Liver (tissue), 3 donors: ENCODE data around the gene LGALS14.
"Not testable (repeated sequence)": the region's sequence is repeated elsewhere in the genome, so short reads cannot be mapped to it uniquely, and the experiment has no call there.

Source experiments
- ATF3 ChIP-seq: IDR thresholded peaks from 2 replicates; pipeline ENCODE4 v1.6.1; 2016; ENCODE audit warnings: antibody characterized with exemption
- CTCF ChIP-seq: fragments of 150-350 bp; IDR thresholded peaks from 2 replicates; pipeline ENCODE4 v1.5.1; 2017; ENCODE audit warnings: improper control_type of control experiment, low read depth, low read length; ENCODE audit not compliant: missing input control
- EGR1 ChIP-seq, 2 donors: IDR thresholded peaks; 2 replicates each; pipeline ENCODE4 v1.6.1; 2016 to 2018; ENCODE audit warnings: antibody characterized with exemption in 2 of 2, low read depth in 2 of 2
- FOXA1 ChIP-seq: IDR thresholded peaks from 2 replicates; pipeline ENCODE4 v1.6.1; 2016; ENCODE audit warnings: antibody characterized with exemption
- GABPA ChIP-seq, 2 donors: IDR thresholded peaks in 1 of 2; conservative IDR thresholded peaks in 1 of 2; 2 replicates each; pipeline ENCODE4 v1.6.1; 2016; ENCODE audit warnings: antibody characterized with exemption in 2 of 2, mild to moderate bottlenecking in 1 of 2, moderate library complexity in 1 of 2
- HNF4A ChIP-seq, 2 donors: conservative IDR thresholded peaks; 2 replicates each; pipeline ENCODE4 v1.6.1; 2016; ENCODE audit warnings: antibody characterized with exemption in 2 of 2, mild to moderate bottlenecking in 2 of 2
- HNF4G ChIP-seq: IDR thresholded peaks from 2 replicates; pipeline ENCODE4 v1.6.1; 2016; ENCODE audit warnings: antibody characterized with exemption
- JUND ChIP-seq, 2 donors: IDR thresholded peaks; 2 replicates each; pipeline ENCODE4 v1.6.1; 2016; ENCODE audit warnings: antibody characterized with exemption in 2 of 2
- SP1 ChIP-seq: IDR thresholded peaks from 2 replicates; pipeline ENCODE4 v1.6.1; 2018; ENCODE audit warnings: antibody characterized with exemption, mild to moderate bottlenecking
- TAF1 ChIP-seq: conservative IDR thresholded peaks from 2 replicates; pipeline ENCODE4 v1.6.1; 2016; ENCODE audit warnings: antibody characterized with exemption, mild to moderate bottlenecking
- YY1 ChIP-seq: IDR thresholded peaks from 2 replicates; pipeline ENCODE4 v1.6.1; 2016; ENCODE audit warnings: antibody characterized with exemption, mild to moderate bottlenecking
- ZBTB33 ChIP-seq: IDR thresholded peaks from 2 replicates; pipeline ENCODE4 v1.6.1; 2016; ENCODE audit warnings: antibody characterized with exemption
- TF ChIP-seq, protein P1 (sequence below): IDR thresholded peaks from 2 replicates; pipeline ENCODE4 v1.6.1; 2016; ENCODE audit warnings: antibody characterized with exemption
- TF ChIP-seq, protein P2 (sequence below): IDR thresholded peaks from 2 replicates; pipeline ENCODE4 v1.6.1; 2016; ENCODE audit warnings: antibody characterized with exemption, mild to moderate bottlenecking
- donor health status: healthy.
- donor health status: healthy.

GRCh38 chr19:39669860-39670259 lies 34.4 kb upstream of the LGALS14 start:
- TF ChIP-seq, protein P1, sequence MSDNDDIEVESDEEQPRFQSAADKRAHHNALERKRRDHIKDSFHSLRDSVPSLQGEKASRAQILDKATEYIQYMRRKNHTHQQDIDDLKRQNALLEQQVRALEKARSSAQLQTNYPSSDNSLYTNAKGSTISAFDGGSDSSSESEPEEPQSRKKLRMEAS, result not testable (repeated sequence)
- TF ChIP-seq CTCF; TAF1; ATF3; EGR1 (IDR thresholded peaks at IDR 0.05; ENCODE audit: low read depth in 2 of 2); HNF4A (conservative IDR thresholded peaks at IDR 0.05); FOXA1; ZBTB33; HNF4G; GABPA (IDR thresholded peaks at IDR 0.05 in 1 of 2, conservative IDR thresholded peaks at IDR 0.05 in 1 of 2); SP1; JUND (IDR thresholded peaks at IDR 0.05); YY1: not testable (repeated sequence)
- TF ChIP-seq, protein P2, sequence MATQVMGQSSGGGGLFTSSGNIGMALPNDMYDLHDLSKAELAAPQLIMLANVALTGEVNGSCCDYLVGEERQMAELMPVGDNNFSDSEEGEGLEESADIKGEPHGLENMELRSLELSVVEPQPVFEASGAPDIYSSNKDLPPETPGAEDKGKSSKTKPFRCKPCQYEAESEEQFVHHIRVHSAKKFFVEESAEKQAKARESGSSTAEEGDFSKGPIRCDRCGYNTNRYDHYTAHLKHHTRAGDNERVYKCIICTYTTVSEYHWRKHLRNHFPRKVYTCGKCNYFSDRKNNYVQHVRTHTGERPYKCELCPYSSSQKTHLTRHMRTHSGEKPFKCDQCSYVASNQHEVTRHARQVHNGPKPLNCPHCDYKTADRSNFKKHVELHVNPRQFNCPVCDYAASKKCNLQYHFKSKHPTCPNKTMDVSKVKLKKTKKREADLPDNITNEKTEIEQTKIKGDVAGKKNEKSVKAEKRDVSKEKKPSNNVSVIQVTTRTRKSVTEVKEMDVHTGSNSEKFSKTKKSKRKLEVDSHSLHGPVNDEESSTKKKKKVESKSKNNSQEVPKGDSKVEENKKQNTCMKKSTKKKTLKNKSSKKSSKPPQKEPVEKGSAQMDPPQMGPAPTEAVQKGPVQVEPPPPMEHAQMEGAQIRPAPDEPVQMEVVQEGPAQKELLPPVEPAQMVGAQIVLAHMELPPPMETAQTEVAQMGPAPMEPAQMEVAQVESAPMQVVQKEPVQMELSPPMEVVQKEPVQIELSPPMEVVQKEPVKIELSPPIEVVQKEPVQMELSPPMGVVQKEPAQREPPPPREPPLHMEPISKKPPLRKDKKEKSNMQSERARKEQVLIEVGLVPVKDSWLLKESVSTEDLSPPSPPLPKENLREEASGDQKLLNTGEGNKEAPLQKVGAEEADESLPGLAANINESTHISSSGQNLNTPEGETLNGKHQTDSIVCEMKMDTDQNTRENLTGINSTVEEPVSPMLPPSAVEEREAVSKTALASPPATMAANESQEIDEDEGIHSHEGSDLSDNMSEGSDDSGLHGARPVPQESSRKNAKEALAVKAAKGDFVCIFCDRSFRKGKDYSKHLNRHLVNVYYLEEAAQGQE, result not testable (repeated sequence)
